Hematopoietic multipotent progenitor cell treated with erythropoietin and hydrocortisone succinate and interleukin-3 and kit ligand, for 4 days (in vitro differentiated cells): ENCODE data around the gene AFAP1L2.
"Not testable (repeated sequence)": the region's sequence is repeated elsewhere in the genome, so short reads cannot be mapped to it uniquely, and the experiment has no call there.

Source experiments
- DNase-seq: peaks from one replicate; pipeline ENCODE4 v3.0.0-alpha.2; 2015

The AFAP1L2 gene

GRCh38 chr10:114356751-114357514 lies 47.4 kb downstream of the AFAP1L2 start:
- no peak for DNase-seq

GRCh38 chr10:114356126-114356525 lies 48.2 kb downstream of the AFAP1L2 start:
- DNase-seq = no peak

GRCh38 chr10:114353383-114353782 lies 50.9 kb downstream of the AFAP1L2 start:
- no peak for DNase-seq

- no peak for DNase-seq
Observed at GRCh38 chr10:114352653-114353298, 51.5 kb downstream of the AFAP1L2 start.

- no peak for DNase-seq
Observed at GRCh38 chr10:114350751-114351150, 53.6 kb downstream of the AFAP1L2 start.

GRCh38 chr10:114349522-114350215 lies 54.6 kb downstream of the AFAP1L2 start:
- no peak for DNase-seq

GRCh38 chr10:114349071-114349470 lies 55.2 kb downstream of the AFAP1L2 start:
- not testable (repeated sequence) for DNase-seq

- no peak for DNase-seq
Observed at GRCh38 chr10:114347791-114348190, 56.5 kb downstream of the AFAP1L2 start.

GRCh38 chr10:114347241-114347640 lies 57.1 kb downstream of the AFAP1L2 start:
- no peak for DNase-seq

- DNase-seq = no peak
Observed at GRCh38 chr10:114346176-114347031, 57.9 kb downstream of the AFAP1L2 start.

- DNase-seq = no peak
Observed at GRCh38 chr10:114345701-114346100, 58.6 kb downstream of the AFAP1L2 start.

GRCh38 chr10:114343623-114344505 lies 60.4 kb downstream of the AFAP1L2 start:
- DNase-seq = no peak

- DNase-seq = no peak
Observed at GRCh38 chr10:114342976-114343375, 61.3 kb downstream of the AFAP1L2 start.

GRCh38 chr10:114340816-114341215 lies 63.5 kb downstream of the AFAP1L2 start:
- no peak for DNase-seq

GRCh38 chr10:114337510-114338462 lies 66.5 kb downstream of the AFAP1L2 start:
- no peak for DNase-seq

GRCh38 chr10:114336823-114337509 lies 67.3 kb downstream of the AFAP1L2 start:
- no peak for DNase-seq

GRCh38 chr10:114335614-114336013 lies 68.7 kb downstream of the AFAP1L2 start:
- DNase-seq = peak; percentile 31

GRCh38 chr10:114334301-114334700 lies 70.0 kb downstream of the AFAP1L2 start:
- peak; percentile 69 for DNase-seq

GRCh38 chr10:114333441-114333840 lies 70.9 kb downstream of the AFAP1L2 start:
- not testable (repeated sequence) for DNase-seq
